Measurements from ENCODE around the gene LONP1. TPM values are rescaled to one million over a fixed set of nuclear protein-coding genes. Genes with fewer than 3 reads are reported as not detected.

LONP1 gene
- total RNA-seq, 4 donors from 2014 or later, result 31.7 to 75.9 (median 47.4) TPM

DNA sequence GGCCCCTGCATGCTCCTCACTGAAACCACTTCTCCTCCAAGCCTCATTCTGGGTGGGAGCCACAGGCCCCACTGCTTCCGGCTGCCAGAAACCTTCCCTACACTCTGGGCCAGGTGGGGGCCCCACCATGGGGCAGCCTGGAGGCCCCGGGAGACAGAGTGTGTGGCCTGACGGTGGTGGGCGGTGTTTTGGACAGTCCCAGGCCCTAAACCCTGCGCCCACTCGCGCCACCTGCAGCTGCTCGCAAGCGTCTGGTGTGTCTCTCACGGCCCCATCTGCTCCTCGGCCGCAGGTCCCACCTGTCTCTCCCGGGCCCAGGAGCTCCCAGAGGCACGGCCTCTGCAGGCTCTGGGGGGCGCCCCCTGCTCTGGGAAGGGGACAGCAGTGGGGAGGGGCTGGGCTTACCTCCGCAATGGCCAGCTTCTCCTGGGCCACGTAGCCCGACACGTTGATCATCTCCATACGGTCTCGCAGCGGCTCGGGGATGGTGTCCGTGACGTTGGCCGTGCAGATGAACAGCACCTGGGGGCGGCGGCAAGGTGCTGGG is 24.2 kb downstream of the LONP1 start:
- H3K27ac ChIP-seq, result no peak overlapping the region
- H3K36me3 ChIP-seq, result peaks cover 0 to 84% (median 0%) of the 10 kb centered on the region in 3 donors
- TF ChIP-seq, protein P1, sequence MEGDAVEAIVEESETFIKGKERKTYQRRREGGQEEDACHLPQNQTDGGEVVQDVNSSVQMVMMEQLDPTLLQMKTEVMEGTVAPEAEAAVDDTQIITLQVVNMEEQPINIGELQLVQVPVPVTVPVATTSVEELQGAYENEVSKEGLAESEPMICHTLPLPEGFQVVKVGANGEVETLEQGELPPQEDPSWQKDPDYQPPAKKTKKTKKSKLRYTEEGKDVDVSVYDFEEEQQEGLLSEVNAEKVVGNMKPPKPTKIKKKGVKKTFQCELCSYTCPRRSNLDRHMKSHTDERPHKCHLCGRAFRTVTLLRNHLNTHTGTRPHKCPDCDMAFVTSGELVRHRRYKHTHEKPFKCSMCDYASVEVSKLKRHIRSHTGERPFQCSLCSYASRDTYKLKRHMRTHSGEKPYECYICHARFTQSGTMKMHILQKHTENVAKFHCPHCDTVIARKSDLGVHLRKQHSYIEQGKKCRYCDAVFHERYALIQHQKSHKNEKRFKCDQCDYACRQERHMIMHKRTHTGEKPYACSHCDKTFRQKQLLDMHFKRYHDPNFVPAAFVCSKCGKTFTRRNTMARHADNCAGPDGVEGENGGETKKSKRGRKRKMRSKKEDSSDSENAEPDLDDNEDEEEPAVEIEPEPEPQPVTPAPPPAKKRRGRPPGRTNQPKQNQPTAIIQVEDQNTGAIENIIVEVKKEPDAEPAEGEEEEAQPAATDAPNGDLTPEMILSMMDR (IDR thresholded peaks at IDR 0.05), result no peak
- no peak for TF ChIP-seq POLR2A (IDR thresholded peaks at IDR 0.05)
- no peaks in the 10 kb centered on the region for H3K9me3 ChIP-seq
- peaks cover 0 to 18% (median 10%) of the 10 kb centered on the region in 4 donors for H3K4me1 ChIP-seq
- no peak overlapping the region for H3K4me3 ChIP-seq
- no peaks in the 10 kb centered on the region for H3K27me3 ChIP-seq
- no peak for DNase-seq

DNA sequence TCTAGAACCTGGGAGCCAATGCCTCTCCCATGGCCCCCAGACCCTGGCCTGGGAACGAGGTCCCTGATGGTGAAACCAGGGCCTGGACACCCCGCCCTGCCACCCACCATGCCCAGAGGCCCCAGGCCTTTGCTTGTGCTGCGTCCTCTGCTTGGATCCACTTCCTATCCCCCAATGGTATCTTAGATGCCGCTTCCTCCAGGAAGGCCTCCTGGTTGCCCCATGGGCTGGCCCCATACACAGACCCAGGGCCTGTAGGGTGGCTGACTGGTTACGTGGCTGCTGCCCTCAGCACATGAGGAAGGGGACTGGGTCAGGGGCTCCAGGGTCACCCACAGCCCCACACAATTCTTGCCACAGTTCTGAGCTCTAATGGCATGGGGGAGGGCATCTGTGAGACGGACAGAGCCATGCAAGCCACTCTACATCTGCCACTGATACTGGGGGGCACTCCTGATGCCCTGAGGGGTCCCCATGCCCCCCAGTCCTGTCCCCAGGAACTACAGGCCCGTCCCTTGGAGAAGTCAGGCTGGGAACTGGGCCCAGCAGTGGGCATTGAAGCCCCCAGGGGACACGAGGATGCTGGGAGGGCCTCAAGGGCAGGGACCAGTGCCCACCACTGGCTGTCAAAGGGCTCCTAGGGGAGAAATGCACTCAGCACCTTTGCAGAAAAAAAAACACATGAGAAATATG is 24.8 kb downstream of the LONP1 start:
- Histone ChIP-seq H3K27me3 (no peaks in the 10 kb centered on the region), H3K9me3 (no peaks in the 10 kb centered on the region), H3K4me1 (peaks cover 0 to 18% (median 10%) of the 10 kb centered on the region in 4 donors), H3K4me3 (no peak overlapping the region), H3K27ac (no peak overlapping the region), H3K36me3 (peaks cover 0 to 78% (median 0%) of the 10 kb centered on the region in 3 donors)
- no peak for DNase-seq
- no peak for TF ChIP-seq POLR2A (IDR thresholded peaks at IDR 0.05)
- TF ChIP-seq, protein P1 (IDR thresholded peaks at IDR 0.05), result no peak

DNA sequence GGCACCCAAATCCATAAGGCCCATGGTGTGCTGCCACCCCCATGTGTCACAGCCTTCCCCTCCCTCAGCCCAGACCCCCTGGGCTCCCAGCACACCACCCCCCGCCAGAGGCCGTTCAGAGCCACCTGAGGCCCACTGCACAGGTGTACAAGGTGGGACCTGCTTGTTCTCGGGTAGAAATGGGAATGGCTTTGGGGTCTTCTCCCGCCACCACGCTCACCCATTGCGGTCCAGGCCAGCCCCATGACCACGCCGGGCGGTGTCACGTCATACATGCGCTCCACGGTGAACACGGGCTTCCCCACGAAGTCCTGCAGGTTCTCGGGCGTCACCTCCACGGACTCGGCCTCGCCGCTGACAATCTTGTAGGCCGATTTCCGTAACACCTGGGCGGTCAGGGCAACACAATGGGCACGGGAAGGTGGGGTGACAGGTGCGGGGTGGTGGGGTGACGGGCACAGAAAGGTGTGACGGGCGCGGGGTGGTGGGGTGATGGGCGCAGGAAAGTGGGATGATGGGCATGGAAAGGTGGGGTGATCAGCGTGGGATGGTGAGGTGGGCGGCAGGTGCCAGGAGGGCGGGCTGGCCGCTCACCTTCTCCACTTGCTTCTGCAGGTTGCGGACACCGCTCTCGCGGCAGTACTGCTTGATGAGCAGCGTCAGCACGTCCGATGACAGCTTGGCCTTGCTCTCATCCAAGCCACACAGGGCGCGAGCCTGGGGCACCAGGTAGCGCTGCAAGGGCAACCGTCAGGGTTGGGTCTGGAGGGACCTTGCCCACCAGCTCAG is 25.6 kb downstream of the LONP1 start:
- no peak for DNase-seq
- H3K9me3 ChIP-seq, result no peaks in the 10 kb centered on the region
- no peak for TF ChIP-seq POLR2A (IDR thresholded peaks at IDR 0.05)
- TF ChIP-seq, protein P1 (IDR thresholded peaks at IDR 0.05), result no peak
- H3K36me3 ChIP-seq, result peaks cover 0 to 70% (median 0%) of the 10 kb centered on the region in 3 donors
- no peak overlapping the region for H3K4me3 ChIP-seq
- H3K27ac ChIP-seq, result no peak overlapping the region
- peaks cover 0 to 18% (median 10%) of the 10 kb centered on the region in 4 donors for H3K4me1 ChIP-seq
- no peaks in the 10 kb centered on the region for H3K27me3 ChIP-seq

DNA sequence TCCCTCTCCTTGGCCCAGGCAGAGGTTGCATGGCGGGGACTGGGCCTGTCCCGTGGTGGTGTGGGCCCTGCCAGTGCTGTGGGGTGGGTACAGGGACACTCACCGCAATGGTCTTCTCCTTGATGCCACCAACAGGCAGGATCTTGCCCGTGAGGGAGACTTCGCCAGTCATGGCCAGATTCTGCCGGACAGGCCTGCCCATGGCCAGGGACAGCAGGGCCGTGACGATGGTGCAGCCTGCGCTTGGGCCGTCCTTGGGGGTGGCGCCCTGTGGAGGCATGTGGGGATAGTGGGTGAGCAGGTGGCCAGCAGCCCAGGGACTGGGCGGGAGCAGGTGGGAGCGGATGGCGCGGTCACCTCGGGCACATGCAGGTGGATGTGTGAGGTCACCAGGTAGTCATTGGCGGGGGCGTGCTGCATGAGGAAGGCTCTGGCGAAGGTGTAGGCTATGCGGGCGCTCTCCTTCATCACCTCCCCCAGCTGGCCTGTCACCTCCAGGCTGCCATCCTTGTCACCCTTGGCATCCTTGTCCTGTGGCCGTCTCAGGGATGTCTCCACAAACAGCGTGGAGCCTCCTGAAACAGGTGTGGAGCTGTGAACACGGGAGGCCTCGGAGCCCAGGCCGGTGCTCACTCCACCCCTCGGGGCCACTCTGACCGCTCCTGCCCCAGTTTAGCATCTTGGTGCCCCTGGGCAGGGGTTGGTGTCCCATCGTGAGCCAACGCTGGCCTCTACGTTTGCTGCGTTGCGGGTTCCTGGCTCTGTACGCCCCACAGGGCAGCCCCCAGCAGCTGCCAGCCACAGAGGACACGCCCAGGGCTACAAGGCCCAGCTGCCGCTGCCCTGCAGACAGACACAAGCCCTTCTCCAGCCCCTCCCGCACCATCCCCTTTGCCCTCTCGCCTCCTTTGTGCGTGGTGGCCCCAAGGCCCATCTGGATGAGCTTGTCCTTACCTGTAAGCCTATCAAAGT is 26.5 kb downstream of the LONP1 start:
- Histone ChIP-seq H3K36me3 (peaks cover 0 to 61% (median 0%) of the 10 kb centered on the region in 3 donors), H3K27me3 (no peaks in the 10 kb centered on the region), H3K4me3 (no peak overlapping the region), H3K9me3 (no peaks in the 10 kb centered on the region), H3K27ac (no peak overlapping the region), H3K4me1 (peaks cover 0 to 18% (median 10%) of the 10 kb centered on the region in 4 donors)
- peak in 1 of 3 donors; percentile 48 for DNase-seq
- no peak for TF ChIP-seq POLR2A (IDR thresholded peaks at IDR 0.05)
- TF ChIP-seq, protein P1 (IDR thresholded peaks at IDR 0.05), result no peak

DNA sequence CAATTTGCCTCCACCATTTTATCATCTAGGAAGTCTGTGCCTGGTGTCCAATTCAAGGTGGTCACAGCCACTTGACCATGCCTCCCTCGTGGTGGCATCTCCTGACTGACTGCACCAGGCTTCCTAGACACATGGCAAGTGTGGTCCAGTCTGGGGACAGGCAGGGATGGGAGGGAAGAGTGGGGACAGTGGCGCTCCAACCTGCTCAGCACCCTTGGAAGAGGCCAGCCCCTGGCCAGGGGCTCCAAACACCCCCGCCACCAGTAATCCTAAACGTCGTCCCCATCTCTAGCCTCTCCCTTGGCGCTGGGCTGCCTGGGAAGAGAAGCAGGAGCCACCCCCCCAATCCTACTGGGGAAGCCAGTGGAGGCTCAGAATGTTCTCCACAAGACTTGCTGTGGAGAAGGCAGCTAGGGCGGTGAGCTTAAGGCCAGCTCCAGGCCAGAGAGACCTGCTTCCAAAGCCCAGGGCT is 27.2 kb downstream of the LONP1 start:
- Histone ChIP-seq H3K9me3 (no peaks in the 10 kb centered on the region), H3K4me1 (peaks cover 0 to 18% (median 10%) of the 10 kb centered on the region in 4 donors), H3K27me3 (no peaks in the 10 kb centered on the region), H3K4me3 (no peak overlapping the region), H3K27ac (no peak overlapping the region), H3K36me3 (peaks cover 0 to 56% (median 0%) of the 10 kb centered on the region in 3 donors)
- TF ChIP-seq POLR2A (IDR thresholded peaks at IDR 0.05), result no peak
- TF ChIP-seq, protein P1 (IDR thresholded peaks at IDR 0.05), result no peak
- DNase-seq, result no peak

All from Peyer's patch (tissue), 4 donors.